ENCODE results near the gene CCDC182.

The CCDC182 gene

DNA sequence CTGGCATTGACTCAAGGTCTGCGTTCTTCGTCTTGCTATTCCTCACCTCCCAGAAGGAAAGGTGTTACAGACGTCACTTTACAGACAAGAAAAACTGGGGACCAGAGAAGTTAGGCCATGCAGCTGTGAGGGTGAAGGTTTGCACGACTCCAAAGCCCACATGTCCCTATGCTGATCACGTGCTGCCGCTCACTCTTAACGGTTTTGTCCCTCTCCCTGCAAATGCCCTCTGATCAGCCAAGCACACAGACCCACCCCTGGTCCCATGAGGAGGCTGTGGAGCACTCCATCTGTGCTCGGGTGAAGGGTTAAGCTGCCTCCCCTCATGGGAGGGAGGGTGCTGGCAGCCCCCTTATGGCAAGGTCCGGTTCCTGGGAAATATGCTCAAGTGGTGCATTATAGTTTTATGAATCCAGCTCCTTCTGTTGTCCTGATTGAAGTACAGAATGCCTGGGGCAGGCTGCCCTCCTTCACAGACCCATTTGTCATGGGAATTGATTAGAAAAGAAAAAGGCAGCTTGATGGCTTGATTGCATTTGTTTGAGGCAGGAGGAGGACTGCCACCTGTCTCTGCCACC is 18.8 kb downstream of the CCDC182 start:
- no peak for DNase-seq

DNA sequence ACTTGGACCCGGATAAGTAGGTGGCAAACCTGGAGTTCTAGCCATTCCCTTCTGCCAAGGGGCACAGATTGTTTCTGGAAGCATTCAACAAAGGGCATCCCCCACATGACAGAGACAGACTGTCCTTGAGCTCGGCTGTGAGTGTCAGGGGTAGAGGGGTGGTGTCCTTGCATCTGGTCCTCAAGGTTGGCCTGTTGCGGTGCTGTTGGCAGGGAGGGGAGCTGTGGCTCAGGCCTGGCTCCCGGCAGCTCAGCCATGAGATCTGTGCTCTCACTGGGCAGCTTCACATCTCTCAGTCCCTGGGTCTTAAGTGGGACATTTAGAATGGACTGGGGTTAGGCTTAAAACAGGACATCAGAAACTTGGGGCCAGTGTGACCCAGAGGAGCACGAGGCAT is 20.4 kb downstream of the CCDC182 start:
- DNase-seq, result no peak

GRCh38 chr17:57724026-57724728 is 20.9 kb downstream of the CCDC182 start:
- DNase-seq, result no peak

GRCh38 chr17:57723427-57724025 is 21.6 kb downstream of the CCDC182 start:
- DNase-seq, result no peak

DNA sequence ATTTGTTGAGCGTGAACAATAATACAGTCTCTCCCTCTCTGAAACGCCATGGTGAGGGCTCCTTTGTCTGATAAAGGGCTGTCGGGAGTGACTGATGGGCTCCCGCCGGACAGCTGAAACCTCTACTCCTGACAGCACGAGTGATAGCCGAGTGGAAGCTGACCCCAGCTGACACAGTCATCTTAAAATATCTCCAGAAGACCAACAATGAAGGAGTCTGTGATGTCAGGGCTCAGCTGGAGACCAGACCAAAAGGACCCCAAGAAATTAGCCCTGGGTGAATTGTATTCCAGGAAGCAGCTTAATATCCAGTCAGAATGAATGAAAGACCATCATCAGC is 22.4 kb downstream of the CCDC182 start:
- no peak for DNase-seq

DNA sequence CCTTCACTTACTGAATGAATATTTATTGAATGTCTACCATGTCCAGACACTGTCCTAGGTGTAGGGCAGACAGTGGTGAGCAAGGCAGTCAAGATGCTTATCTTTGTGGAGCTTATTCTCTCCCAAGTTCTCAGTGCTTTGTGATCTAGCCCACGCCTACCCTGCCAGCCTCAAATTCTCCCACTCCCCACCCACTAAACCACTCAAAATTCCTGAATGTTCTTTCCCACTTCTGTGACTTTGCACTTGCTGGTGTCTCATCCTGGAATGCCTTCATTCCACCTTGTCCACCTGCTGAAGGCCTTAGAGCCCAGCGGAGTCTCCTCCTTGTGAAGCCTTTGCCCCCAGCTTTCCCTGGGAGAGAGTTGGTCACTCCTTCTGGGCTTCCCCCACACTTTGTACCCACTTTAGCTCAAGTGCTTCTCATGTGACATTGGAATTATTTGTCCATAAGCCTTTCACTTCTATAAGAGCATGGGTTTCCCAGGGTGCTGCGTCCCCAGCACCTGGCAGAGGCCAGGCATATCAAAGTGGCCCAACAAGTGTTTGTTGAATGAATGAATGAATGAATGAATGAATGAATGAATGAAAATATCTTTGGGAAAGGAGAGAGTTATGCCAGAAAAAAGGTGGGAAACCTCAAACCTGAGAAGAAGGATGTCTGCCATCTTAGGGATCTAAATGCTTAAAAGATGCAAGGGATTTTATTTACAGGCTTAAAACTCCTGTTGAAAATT is 23.0 kb downstream of the CCDC182 start:
- no peak for DNase-seq

DNA sequence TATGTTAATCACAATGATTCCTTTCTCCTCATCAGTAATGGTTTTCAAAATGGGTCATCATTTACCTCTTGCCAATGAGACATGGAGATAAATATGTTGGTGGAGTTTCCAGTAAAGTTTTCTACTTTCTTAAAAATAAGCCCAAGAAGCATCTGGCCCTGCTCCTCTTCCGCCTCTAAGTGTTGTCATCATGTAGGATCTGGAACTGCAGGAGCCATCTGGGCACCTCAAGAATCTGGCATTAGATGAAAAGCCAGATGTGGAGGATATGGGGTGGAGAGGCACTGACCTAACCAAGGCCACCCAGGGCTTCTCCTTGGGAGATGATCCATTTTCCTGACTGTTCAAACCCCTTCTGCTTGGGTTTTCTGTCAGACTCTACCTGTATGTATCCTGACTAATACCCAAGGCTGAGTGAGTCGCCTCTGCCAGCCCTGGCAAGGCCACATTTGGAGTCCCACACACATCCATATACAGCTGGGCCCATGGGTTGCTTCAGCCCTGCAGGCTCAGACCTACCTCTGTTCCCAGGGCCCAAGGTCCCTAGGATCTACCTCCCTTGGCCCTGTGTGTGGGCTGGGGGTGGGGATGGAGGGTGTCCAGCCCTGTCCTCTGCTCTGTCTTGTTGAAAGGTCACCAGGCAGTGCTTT is 24.6 kb downstream of the CCDC182 start:
- no peak for DNase-seq

DNA sequence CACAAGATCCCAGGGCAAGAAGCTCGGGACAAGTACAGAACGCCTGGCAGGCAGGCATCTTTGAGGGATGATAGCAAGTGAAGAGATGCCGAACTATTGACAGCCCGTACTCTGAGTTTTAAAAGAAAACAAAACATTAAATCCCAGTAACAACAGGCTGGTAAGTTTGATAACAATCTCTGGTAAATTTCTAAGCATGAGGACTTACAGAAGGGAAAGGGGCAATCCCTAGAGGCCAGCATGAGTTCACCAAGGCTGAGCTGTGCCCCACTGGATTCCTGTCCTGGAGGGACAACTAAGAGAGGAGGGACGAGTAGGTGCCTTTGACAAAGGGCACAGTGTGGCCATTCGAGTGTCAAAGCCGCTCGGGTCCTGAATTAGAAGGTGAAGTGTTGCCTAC is 26.2 kb downstream of the CCDC182 start:
- DNase-seq, result no peak

GRCh38 chr17:57715981-57716380 is 29.1 kb downstream of the CCDC182 start:
- DNase-seq, result no peak

- no peak for DNase-seq
These were observed 30.4 kb downstream of the CCDC182 start for GRCh38 chr17:57714665-57715180.

- DNase-seq, result no peak
These were observed 32.0 kb downstream of the CCDC182 start for GRCh38 chr17:57713140-57713539.

DNA sequence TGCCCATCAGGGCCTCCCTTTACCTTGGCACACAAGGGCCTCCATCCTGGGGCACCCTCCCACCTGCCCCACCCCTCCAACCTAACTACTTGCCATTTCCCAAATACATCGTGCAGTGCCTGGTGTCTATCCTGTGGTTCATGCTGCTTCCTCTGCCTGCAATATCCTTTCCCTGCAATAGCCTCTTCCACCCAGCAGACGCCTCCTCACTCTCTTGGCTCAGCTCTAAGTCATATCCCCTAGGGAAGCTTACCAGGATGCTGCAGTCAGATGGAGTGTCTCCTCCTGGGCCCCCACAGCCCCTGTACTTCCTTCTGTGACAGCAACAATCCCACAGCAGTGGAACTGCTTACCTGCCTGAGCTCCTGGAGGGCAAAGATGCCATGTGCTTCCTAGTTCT is 36.7 kb downstream of the CCDC182 start:
- no peak for DNase-seq

DNA sequence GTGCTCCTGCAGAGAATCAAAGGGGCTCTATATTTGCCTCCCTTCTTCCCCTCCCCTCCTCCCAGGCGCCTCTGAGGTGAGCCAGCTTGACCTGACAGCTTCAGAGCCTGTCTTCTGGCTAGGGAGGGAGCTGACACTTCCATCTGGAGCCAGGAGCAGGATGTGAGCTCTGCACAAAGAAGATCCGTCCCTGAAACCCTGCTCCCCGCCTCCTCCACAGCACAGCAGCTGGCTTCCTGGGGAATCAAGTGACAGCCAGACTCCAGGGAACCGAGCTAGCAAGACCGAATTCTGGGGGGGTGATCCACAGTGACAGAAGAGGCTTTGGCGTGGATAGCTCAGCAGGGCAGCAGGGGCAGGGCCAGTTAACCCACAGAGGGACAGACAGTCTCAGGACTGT is 37.2 kb downstream of the CCDC182 start:
- DNase-seq, result no peak

GRCh38 chr17:57706761-57707160 is 38.3 kb downstream of the CCDC182 start:
- no peak for DNase-seq

DNA sequence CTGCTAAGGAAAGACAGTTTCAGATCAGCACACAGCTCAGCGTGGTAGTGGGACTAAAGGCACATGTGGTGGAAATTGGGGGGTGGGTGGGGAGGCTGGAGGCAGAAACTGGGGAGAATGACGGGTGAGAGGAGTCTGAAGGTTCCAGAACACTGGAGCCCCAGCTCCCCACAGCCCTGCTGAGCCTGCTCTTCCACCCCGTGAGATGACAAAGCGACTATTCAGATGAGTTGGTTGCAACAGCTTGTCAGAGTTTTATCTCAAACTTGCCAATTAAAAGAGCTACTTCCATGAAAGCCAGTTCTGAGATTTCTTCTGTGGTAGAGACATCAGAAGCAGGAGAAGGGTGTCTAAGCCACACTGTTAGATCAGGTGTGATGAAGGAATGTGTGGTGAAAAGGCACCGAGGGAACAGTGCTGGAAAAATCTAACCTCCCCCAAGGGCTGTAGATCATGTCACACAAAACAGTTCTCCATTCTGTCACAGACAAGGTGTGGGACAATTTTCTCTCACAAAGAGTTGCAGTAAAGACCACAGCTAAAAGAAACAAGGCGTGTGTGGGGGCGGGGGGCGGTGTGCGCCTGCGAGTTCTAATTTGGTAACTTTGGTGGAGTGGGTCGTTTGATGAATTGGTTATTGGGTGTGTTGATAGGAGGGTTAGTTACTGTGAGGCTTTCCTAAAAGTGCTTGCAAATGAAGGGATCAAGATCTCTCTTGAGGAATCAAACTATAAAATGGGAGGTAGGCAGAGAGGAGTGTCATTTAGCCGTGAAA is 39.0 kb downstream of the CCDC182 start:
- no peak for DNase-seq

GRCh38 chr17:57704448-57704847 is 40.7 kb downstream of the CCDC182 start:
- DNase-seq, result no peak

DNA sequence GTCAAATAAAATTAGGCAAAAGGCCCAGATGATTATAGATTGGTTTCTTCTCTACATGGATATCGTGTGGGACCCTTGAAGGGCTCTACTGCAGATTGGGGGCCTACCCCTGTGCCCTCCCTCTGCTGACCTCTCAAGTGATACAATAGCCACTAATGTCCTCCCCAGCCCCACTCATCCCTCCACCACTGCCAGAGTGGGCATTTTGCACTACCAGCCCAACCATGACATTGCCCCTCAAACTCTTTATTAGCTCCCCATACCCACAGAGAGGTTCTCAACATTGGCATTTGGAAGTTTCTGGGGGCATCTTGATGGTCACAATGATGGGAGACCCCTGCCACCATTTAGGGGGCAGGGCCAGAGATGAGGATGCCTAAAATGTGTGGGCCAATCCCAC is 41.8 kb downstream of the CCDC182 start:
- no peak for DNase-seq

DNA sequence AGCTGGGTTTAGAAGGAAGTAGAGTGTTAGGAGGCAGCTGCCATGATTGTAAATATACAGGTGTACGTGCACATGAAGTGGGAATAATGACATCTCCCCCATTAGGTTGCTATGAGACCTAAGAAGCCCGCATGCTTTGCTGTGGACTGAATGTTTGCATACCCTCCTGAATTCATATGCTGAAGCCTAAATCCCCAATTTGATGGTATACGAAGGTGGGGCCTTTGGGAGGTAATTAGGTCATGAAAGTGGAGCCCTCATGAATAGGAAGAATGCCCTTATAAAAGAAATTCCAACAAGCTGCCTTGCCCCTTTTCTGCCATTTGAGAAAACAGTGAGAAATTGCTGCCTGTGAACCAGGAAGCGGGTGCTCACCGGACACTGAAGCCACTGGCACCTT is 44.0 kb downstream of the CCDC182 start:
- no peak for DNase-seq

DNA sequence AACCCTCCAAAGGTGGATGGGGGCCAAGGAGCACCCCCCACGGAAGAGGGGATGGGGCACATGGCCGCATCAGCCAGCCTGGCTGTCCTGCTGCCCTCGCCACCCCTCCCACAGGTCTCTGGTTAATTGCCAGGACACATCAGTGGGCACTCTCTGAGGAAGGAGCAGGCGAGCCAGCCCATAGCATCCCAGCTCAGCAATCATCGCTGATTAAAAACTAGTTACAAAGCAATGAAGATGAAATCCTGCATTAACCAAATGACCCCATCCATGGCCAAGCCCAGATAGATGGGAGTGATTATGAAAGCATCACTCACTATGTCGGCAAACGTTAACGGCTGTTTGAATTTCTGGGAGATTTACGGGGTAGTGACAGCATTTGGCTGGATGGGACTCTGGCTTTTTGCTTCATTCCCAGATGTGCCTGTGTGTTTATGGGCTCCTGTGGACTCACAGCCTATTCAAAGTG is 45.3 kb downstream of the CCDC182 start:
- no peak for DNase-seq

DNA sequence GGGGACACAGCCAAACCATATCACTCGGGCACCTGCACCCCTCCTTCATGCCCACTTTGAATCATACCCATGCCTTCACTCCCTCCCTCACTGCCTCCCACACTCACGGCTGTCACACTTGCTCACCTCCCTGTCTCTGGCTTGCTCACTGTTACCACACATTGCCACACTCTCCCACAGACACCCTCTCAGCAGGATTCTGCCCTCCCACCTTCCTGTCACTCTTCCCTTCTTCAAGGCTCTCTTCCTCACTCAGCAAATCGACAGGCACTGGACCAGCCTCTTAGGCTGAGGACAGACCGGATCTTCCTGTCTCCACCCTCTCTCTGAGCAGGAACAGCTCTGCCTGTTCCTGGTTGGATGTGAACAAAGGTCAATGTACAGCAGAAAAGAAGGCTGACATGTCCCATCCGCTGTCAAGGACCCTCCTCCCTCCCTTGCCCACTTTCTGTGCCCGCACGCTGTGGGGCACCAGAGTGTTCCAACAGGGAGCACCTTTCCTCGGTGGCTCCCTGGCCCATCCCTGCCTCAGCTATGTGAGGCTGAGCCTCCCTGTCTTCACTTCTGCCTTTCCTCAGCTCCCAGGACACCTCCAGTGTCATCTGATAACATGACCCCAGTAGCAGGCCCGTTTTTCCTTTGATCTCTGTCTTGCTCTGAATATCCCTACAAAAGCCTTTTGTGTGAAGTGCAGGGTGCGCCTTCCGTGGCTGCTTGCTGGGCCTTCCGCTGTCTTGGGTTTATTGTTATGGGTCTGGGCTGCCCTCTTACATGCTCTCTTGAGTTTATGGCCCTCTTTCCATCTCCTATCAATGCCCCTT is 47.0 kb downstream of the CCDC182 start:
- DNase-seq, result no peak

DNA sequence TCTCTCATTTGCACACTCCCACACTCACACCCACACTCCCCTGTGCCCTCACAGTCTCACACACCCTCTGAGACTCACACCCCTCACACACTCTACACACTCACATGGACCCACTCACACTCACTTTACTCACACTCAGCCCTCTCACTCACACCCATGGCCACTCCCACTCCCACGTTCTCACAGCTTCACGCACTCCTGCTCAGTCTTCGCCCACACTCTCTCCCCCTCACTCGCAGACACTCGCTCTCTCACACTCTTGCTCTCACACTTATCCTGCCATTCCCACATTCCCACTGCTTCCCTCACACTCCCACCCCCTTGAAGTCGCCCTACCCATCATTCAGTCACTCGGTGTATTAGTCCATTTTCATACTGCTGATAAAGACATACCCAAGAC is 47.9 kb downstream of the CCDC182 start:
- DNase-seq, result no peak

Measured in NCI-H2081 treated with DMSO at 0.1 percent for 48 hours (cell line).